ENCODE results near the gene ACSF2.

ACSF2 gene

GRCh38 chr17:50499270-50499669, 73.3 kb downstream of the ACSF2 start:
- no peak for ATAC-seq (replicated peaks; ENCODE audit: extremely low read depth, poor library complexity, severe bottlenecking)
- Mint-ChIP-seq H3K9me3 (no peaks in the 10 kb centered on the region), H3K4me1 (no peaks in the 10 kb centered on the region), H3K27ac (ENCODE audit: low read depth) (no peak overlapping the region), H3K36me3 (ENCODE audit: insufficient read depth) (peaks cover 4% of the 10 kb centered on the region), H3K27me3 (no peaks in the 10 kb centered on the region), H3K4me3 (no peak overlapping the region)
- no peak for DNase-seq (ENCODE audit: low spot score in 2 of 2)

- Mint-ChIP-seq H3K4me3 (no peak overlapping the region), H3K27me3 (no peaks in the 10 kb centered on the region), H3K9me3 (no peaks in the 10 kb centered on the region), H3K4me1 (no peaks in the 10 kb centered on the region), H3K36me3 (ENCODE audit: insufficient read depth) (peaks cover 1% of the 10 kb centered on the region), H3K27ac (ENCODE audit: low read depth) (no peak overlapping the region)
- DNase-seq (ENCODE audit: low spot score in 2 of 2), result no peak
- no peak for ATAC-seq (replicated peaks; ENCODE audit: extremely low read depth, poor library complexity, severe bottlenecking)
These were observed 73.7 kb downstream of the ACSF2 start for GRCh38 chr17:50499721-50500120.

GRCh38 chr17:50501054-50501453, 75.0 kb downstream of the ACSF2 start:
- H3K9me3 Mint-ChIP-seq, result no peaks in the 10 kb centered on the region
- ATAC-seq (replicated peaks; ENCODE audit: extremely low read depth, poor library complexity, severe bottlenecking), result no peak
- H3K4me3 Mint-ChIP-seq, result no peak overlapping the region
- H3K27ac Mint-ChIP-seq (ENCODE audit: low read depth), result no peak overlapping the region
- H3K27me3 Mint-ChIP-seq, result no peaks in the 10 kb centered on the region
- no peak for DNase-seq (ENCODE audit: low spot score in 2 of 2)
- H3K36me3 Mint-ChIP-seq (ENCODE audit: insufficient read depth), result peaks cover 1% of the 10 kb centered on the region
- no peaks in the 10 kb centered on the region for H3K4me1 Mint-ChIP-seq

GRCh38 chr17:50502301-50502990, 76.4 kb downstream of the ACSF2 start:
- Mint-ChIP-seq H3K36me3 (ENCODE audit: insufficient read depth) (peaks cover 1% of the 10 kb centered on the region), H3K27me3 (no peaks in the 10 kb centered on the region), H3K27ac (ENCODE audit: low read depth) (no peak overlapping the region), H3K4me3 (no peak overlapping the region), H3K9me3 (no peaks in the 10 kb centered on the region), H3K4me1 (peaks cover under 1% of the 10 kb centered on the region)
- ATAC-seq (replicated peaks; ENCODE audit: extremely low read depth, poor library complexity, severe bottlenecking) (no peak), DNase-seq (ENCODE audit: low spot score in 2 of 2) (no peak)

- Mint-ChIP-seq H3K4me1 (peaks cover 19% of the 10 kb centered on the region), H3K4me3 (no peak overlapping the region), H3K27ac (ENCODE audit: low read depth) (no peak overlapping the region), H3K36me3 (ENCODE audit: insufficient read depth) (peaks cover 6% of the 10 kb centered on the region), H3K9me3 (no peaks in the 10 kb centered on the region), H3K27me3 (no peaks in the 10 kb centered on the region)
- no peak for DNase-seq (ENCODE audit: low spot score in 2 of 2)
- ATAC-seq (replicated peaks; ENCODE audit: extremely low read depth, poor library complexity, severe bottlenecking), result no peak
These were observed 79.6 kb downstream of the ACSF2 start for GRCh38 chr17:50505591-50506130.

GRCh38 chr17:50506298-50506697, 80.3 kb downstream of the ACSF2 start:
- no peak for ATAC-seq (replicated peaks; ENCODE audit: extremely low read depth, poor library complexity, severe bottlenecking)
- H3K27ac Mint-ChIP-seq (ENCODE audit: low read depth), result no peak overlapping the region
- H3K27me3 Mint-ChIP-seq, result no peaks in the 10 kb centered on the region
- peaks cover 6% of the 10 kb centered on the region for H3K36me3 Mint-ChIP-seq (ENCODE audit: insufficient read depth)
- peaks cover 23% of the 10 kb centered on the region for H3K4me1 Mint-ChIP-seq
- no peak overlapping the region for H3K4me3 Mint-ChIP-seq
- no peak for DNase-seq (ENCODE audit: low spot score in 2 of 2)
- H3K9me3 Mint-ChIP-seq, result no peaks in the 10 kb centered on the region

- ATAC-seq (replicated peaks; ENCODE audit: extremely low read depth, poor library complexity, severe bottlenecking), result peak; percentile 80
- H3K9me3 Mint-ChIP-seq, result no peaks in the 10 kb centered on the region
- peaks cover 30% of the 10 kb centered on the region for H3K4me1 Mint-ChIP-seq
- DNase-seq (ENCODE audit: low spot score in 2 of 2), result peak; percentile 59 to 74
- H3K27ac Mint-ChIP-seq (ENCODE audit: low read depth), result peak within 1 kb of the TSS; percentile 88
- peak within 1 kb of the TSS; percentile 92 for H3K4me3 Mint-ChIP-seq
- peaks cover 6% of the 10 kb centered on the region for H3K36me3 Mint-ChIP-seq (ENCODE audit: insufficient read depth)
- no peaks in the 10 kb centered on the region for H3K27me3 Mint-ChIP-seq
These were observed 82.0 kb downstream of the ACSF2 start, which contains the start of gene MYCBPAP for GRCh38 chr17:50507871-50508572. Gene MYCBPAP (plus strand): TSS chr17:50508439. CDS start chr17:50508675, 236 bp downstream.

GRCh38 chr17:50508573-50509460, 82.8 kb downstream of the ACSF2 start:
- Mint-ChIP-seq H3K4me1 (peaks cover 30% of the 10 kb centered on the region), H3K27me3 (no peaks in the 10 kb centered on the region), H3K9me3 (no peaks in the 10 kb centered on the region), H3K27ac (ENCODE audit: low read depth) (peak overlapping the region; percentile 88), H3K36me3 (ENCODE audit: insufficient read depth) (peaks cover 6% of the 10 kb centered on the region), H3K4me3 (peak overlapping the region; percentile 92)
- no peak for DNase-seq (ENCODE audit: low spot score in 2 of 2)
- no peak for ATAC-seq (replicated peaks; ENCODE audit: extremely low read depth, poor library complexity, severe bottlenecking)

- ATAC-seq (replicated peaks; ENCODE audit: extremely low read depth, poor library complexity, severe bottlenecking), result peak; percentile 43
- H3K36me3 Mint-ChIP-seq (ENCODE audit: insufficient read depth), result peaks cover 6% of the 10 kb centered on the region
- no peaks in the 10 kb centered on the region for H3K9me3 Mint-ChIP-seq
- peaks cover 30% of the 10 kb centered on the region for H3K4me1 Mint-ChIP-seq
- H3K27me3 Mint-ChIP-seq, result no peaks in the 10 kb centered on the region
- peak overlapping the region; percentile 42 for H3K27ac Mint-ChIP-seq (ENCODE audit: low read depth)
- H3K4me3 Mint-ChIP-seq, result no peak overlapping the region
- DNase-seq (ENCODE audit: low spot score in 2 of 2), result peak in 1 of 2 donors; percentile 23
These were observed 85.0 kb downstream of the ACSF2 start for GRCh38 chr17:50511058-50511457.

GRCh38 chr17:50513495-50513894, 87.5 kb downstream of the ACSF2 start:
- no peaks in the 10 kb centered on the region for H3K9me3 Mint-ChIP-seq
- H3K27ac Mint-ChIP-seq (ENCODE audit: low read depth), result no peak overlapping the region
- no peak overlapping the region for H3K4me3 Mint-ChIP-seq
- DNase-seq (ENCODE audit: low spot score in 2 of 2) (no peak), ATAC-seq (replicated peaks; ENCODE audit: extremely low read depth, poor library complexity, severe bottlenecking) (no peak)
- H3K27me3 Mint-ChIP-seq, result no peaks in the 10 kb centered on the region
- peaks cover 1% of the 10 kb centered on the region for H3K36me3 Mint-ChIP-seq (ENCODE audit: insufficient read depth)
- H3K4me1 Mint-ChIP-seq, result peaks cover 24% of the 10 kb centered on the region

- no peaks in the 10 kb centered on the region for H3K36me3 Mint-ChIP-seq (ENCODE audit: insufficient read depth)
- H3K27me3 Mint-ChIP-seq, result no peaks in the 10 kb centered on the region
- H3K4me1 Mint-ChIP-seq, result peaks cover 17% of the 10 kb centered on the region
- no peak overlapping the region for H3K4me3 Mint-ChIP-seq
- no peak for DNase-seq (ENCODE audit: low spot score in 2 of 2)
- H3K9me3 Mint-ChIP-seq, result no peaks in the 10 kb centered on the region
- no peak overlapping the region for H3K27ac Mint-ChIP-seq (ENCODE audit: low read depth)
- no peak for ATAC-seq (replicated peaks; ENCODE audit: extremely low read depth, poor library complexity, severe bottlenecking)
These were observed 88.4 kb downstream of the ACSF2 start for GRCh38 chr17:50514388-50514787.

- no peaks in the 10 kb centered on the region for H3K27me3 Mint-ChIP-seq
- H3K9me3 Mint-ChIP-seq, result no peaks in the 10 kb centered on the region
- H3K27ac Mint-ChIP-seq (ENCODE audit: low read depth), result no peak overlapping the region
- H3K4me3 Mint-ChIP-seq, result no peak overlapping the region
- peaks cover 11% of the 10 kb centered on the region for H3K4me1 Mint-ChIP-seq
- DNase-seq (ENCODE audit: low spot score in 2 of 2), result no peak
- no peaks in the 10 kb centered on the region for H3K36me3 Mint-ChIP-seq (ENCODE audit: insufficient read depth)
- no peak for ATAC-seq (replicated peaks; ENCODE audit: extremely low read depth, poor library complexity, severe bottlenecking)
These were observed 89.1 kb downstream of the ACSF2 start for GRCh38 chr17:50514936-50515702.

Measured in central memory CD8-positive, alpha-beta T cell (primary cell).